Activated naive CD8-positive, alpha-beta T cell treated with anti-CD3 and anti-CD28 coated beads for 36 hours (primary cell): ENCODE data around the gene ANO10. TPM values are rescaled to one million over a fixed set of nuclear protein-coding genes. Genes with fewer than 3 reads are reported as not detected.
"Not testable (repeated sequence)": the region's sequence is repeated elsewhere in the genome, so short reads cannot be mapped to it uniquely, and the experiment has no call there.

Experiments
- DNase-seq: peaks from one replicate; pipeline ENCODE4 v3.0.0; 2021
- H3K27ac Mint-ChIP-seq: one replicate; pipeline ENCODE4 v1.8.0; 2022; ENCODE audit warnings: mild to moderate bottlenecking, moderate library complexity, mixed read lengths
- H3K27me3 Mint-ChIP-seq: one replicate; pipeline ENCODE4 v1.8.0; 2022; ENCODE audit warnings: mild to moderate bottlenecking, mixed read lengths
- H3K36me3 Mint-ChIP-seq: one replicate; pipeline ENCODE4 v1.8.0; 2021; ENCODE audit warnings: mild to moderate bottlenecking, mixed read lengths
- H3K4me1 Mint-ChIP-seq: one replicate; pipeline ENCODE4 v1.8.0; 2021; ENCODE audit warnings: mixed read lengths
- H3K4me3 Mint-ChIP-seq: one replicate; pipeline ENCODE4 v1.8.0; 2022; ENCODE audit warnings: mild to moderate bottlenecking, moderate library complexity, mixed read lengths
- H3K9me3 Mint-ChIP-seq: one replicate; pipeline ENCODE4 v1.8.0; 2022; ENCODE audit warnings: mixed read lengths
- total RNA-seq, 2 experiments: library from RNA; stranded (reverse); gene quantifications; one replicate each; pipeline ENCODE4 v1.2.3, GENCODE V29; 2021

Gene ANO10, protein sequence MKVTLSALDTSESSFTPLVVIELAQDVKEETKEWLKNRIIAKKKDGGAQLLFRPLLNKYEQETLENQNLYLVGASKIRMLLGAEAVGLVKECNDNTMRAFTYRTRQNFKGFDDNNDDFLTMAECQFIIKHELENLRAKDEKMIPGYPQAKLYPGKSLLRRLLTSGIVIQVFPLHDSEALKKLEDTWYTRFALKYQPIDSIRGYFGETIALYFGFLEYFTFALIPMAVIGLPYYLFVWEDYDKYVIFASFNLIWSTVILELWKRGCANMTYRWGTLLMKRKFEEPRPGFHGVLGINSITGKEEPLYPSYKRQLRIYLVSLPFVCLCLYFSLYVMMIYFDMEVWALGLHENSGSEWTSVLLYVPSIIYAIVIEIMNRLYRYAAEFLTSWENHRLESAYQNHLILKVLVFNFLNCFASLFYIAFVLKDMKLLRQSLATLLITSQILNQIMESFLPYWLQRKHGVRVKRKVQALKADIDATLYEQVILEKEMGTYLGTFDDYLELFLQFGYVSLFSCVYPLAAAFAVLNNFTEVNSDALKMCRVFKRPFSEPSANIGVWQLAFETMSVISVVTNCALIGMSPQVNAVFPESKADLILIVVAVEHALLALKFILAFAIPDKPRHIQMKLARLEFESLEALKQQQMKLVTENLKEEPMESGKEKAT
- total RNA-seq: 10 to 100 TPM in 1 of 2 experiments, 1 to 10 TPM in 1; 7.5 to 10.1 TPM

DNA sequence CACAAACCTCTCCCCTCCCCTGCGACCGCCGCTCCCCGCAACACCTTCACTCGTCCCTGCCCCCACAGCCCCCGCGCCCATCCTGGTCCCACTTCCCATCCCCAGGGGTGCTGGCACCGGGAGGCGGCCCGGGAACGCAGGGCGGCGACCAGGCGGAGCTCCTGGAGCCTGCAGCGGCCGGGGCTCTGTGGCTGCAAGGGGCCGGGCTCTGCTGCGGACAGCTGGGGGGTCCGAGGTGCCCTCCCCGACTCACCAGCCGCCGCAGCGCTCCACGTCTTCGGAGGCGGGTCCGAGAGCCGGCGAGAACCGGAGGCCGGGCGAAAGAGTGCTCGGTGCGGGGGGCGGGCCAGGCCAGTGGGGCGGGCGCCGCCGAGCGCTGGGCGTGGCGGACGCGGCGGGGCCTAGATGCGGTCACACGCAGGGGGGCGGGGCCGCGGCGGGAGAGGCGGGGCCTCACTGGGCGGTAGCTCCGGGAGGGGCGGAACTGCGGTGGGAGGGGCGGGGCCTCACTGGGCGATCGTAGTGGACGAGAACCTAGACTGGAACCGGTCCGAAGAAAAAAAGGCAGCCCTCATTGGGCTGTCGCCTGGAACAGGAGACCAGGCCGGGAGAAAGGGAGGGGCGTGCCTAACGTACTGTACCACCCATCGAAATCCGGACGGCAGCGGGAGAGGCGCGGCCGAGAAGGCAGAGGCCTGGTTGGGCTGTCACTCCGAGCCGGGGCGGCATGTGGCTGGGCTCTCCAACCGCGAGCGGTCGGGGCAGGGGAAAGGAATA is at the start of gene ANO10:
TSS of gene ANO10 (minus strand) at position 356 of the 777 bp plus-strand sequence. CDS start 16,159 bp downstream, outside the sequence.
- H3K27me3 Mint-ChIP-seq: no peaks in the 10 kb centered on the region
- H3K9me3 Mint-ChIP-seq: no peaks in the 10 kb centered on the region
- DNase-seq: peak; percentile 96
- peak within 1 kb of the TSS; percentile 88 for H3K27ac Mint-ChIP-seq
- peaks cover 2% of the 10 kb centered on the region for H3K36me3 Mint-ChIP-seq
- H3K4me1 Mint-ChIP-seq: peaks cover 18% of the 10 kb centered on the region
- peak within 1 kb of the TSS; percentile 90 for H3K4me3 Mint-ChIP-seq

DNA sequence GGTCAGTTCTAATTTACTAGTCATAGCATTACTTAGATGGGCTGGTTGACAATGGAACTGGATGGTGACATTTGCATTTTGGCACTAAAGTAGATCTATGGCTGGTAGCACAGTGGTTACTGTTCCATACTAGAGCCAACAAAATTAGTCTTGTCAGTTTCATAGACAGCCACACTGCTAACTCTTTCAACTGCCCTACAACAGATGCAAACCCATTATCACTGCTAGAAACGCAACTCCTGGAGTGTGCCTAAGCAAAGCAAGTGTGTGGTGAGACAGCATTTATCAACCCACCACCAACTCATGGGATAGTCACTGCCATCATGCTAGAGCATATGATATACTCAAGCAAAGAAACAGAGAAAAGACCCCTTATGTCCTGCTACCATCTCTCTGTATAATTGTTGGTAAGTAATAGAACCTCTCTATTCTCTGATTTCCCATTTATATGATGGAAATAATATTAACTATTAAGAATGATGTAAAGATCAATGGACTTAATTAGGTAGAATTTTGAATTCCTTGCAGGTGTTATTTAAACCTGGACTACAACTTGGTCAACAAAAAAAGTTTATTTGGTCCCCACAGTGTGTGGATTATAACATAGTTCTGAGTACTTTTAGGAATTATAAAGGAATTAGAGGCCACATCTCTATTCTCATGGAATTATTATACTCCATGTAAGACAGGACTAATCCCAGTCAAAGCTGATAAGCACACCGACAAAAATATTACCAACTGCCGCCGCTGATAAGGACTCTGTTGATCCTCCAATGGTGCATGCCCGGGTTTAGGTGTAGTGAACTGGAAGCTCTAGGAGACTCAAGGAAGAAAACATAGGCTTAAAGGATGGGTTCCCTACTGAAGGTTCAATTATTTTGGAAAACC is 49.1 kb upstream of the ANO10 start:
- Mint-ChIP-seq H3K9me3 (no peaks in the 10 kb centered on the region), H3K4me3 (no peak overlapping the region), H3K36me3 (peaks cover 1% of the 10 kb centered on the region), H3K4me1 (no peaks in the 10 kb centered on the region), H3K27me3 (peaks cover 11% of the 10 kb centered on the region), H3K27ac (no peak overlapping the region)
- DNase-seq: no peak

DNA sequence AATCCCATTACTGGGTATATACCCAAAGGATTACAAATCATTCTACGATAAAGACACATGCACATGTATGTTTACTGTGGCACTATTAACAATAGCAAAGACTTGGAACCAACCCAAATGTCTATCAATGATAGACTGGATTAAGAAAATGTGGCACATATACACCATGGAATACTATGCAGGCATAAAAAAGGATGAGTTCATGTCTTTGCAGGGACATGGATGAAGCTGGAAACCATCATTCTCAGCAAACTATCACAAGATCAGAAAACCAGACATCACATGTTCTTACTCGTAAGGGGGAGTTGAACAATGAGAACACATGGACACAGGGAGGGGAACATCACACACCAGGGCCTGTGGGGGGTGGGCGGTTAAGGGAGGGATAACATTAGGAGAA is 43.2 kb upstream of the ANO10 start:
- Mint-ChIP-seq H3K9me3 (peaks cover 22% of the 10 kb centered on the region), H3K27me3 (peaks cover 31% of the 10 kb centered on the region)
- not testable (repeated sequence) for H3K27ac Mint-ChIP-seq, H3K4me1 Mint-ChIP-seq, DNase-seq, H3K36me3 Mint-ChIP-seq, H3K4me3 Mint-ChIP-seq

DNA sequence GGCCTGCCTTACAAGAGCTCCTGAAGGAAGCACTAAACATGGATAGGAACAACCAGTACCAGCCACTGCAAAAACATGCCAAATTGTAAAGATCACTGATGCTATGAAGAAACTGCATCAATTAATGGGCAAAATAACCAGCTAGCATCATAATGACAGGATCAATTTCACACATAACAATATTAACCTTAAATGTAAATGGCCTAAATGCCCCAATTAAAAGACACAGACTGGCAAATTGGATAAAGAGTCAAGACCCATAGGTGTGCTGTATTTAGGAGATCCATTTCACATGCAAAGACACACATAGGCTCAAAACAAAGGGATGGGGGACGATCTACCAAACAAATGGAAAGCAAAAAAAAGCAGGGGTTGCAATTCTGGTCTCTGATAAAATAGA is 39.6 kb upstream of the ANO10 start:
- H3K27ac Mint-ChIP-seq, H3K4me1 Mint-ChIP-seq, H3K4me3 Mint-ChIP-seq, DNase-seq, H3K36me3 Mint-ChIP-seq: not testable (repeated sequence)
- Mint-ChIP-seq H3K27me3 (peaks cover 20% of the 10 kb centered on the region), H3K9me3 (peaks cover 22% of the 10 kb centered on the region)

DNA sequence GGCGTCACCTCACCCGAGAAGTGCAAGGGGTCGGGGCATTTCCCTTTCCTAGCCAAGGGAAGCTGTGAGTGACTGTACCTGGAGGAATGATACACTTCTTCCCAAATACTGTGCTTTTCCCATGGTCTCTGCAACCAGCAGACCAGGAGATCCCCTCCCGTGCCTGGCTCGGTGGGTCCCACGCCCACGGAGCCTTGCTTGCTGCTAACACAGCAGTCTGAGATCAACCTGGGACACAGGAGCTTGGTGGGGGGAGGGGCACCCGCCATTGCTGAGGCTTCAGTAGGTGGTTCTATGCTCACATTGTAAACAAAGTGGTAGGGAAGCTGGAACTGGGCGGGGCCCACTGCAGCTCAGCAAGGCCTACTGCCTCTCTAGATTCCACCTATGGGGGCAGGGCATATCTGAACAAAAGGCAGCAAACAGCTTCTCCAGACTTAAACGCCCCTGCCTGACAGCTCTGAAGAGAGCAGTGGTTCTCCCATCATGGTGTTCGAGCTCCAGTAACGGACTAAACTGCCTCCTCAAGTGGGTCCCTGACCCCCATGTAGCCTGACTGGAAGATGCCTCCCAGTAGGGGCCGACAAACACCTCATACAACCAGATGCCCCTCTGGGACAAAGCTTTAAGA is 37.6 kb upstream of the ANO10 start:
- no peak for DNase-seq
- Mint-ChIP-seq H3K9me3 (peaks cover 15% of the 10 kb centered on the region), H3K36me3 (peaks cover 7% of the 10 kb centered on the region), H3K27ac (no peak overlapping the region), H3K4me3 (no peak overlapping the region), H3K4me1 (no peaks in the 10 kb centered on the region), H3K27me3 (peaks cover 10% of the 10 kb centered on the region)

DNA sequence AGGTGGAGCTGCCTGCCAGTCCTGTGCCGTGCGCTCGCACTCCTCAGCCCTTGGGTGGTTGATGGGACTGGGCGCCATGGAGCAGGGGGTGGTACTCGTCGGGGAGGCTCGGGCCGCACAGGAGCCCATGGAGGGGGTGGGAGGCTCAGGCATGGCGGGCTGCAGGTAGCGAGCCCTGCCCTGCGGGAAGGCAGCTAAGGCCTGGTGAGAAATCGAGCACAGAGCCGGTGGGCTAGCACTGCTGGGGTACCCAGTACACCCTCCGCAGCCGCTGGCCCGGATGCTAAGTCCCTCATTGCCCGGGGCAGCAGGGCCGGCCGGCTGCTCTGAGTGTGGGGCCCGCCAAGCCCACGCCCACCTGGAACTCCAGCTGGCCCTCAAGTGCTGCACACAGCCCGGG is 34.6 kb upstream of the ANO10 start:
- DNase-seq, H3K9me3 Mint-ChIP-seq, H3K27me3 Mint-ChIP-seq, H3K36me3 Mint-ChIP-seq, H3K27ac Mint-ChIP-seq, H3K4me3 Mint-ChIP-seq, H3K4me1 Mint-ChIP-seq: not testable (repeated sequence)

DNA sequence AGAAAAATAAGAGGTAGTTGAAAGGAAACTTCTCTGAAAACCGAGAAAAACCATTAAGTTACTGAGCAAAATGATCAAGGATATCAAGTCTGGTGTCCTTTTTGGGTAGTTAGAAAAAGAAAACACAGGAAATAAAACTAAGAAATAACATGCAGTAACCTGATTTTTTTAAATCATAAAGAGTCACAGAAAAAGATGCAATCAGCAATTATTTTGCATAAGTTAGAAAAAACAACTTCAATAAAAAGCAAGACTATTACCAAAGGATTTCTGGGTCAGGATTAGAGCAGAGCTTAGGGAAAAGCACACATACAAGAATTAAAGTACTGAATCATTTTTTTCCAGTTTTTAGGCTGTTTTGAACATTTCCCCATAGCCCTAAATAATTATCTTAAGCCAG is 28.5 kb upstream of the ANO10 start:
- H3K9me3 Mint-ChIP-seq: no peaks in the 10 kb centered on the region
- no peak for DNase-seq
- no peak overlapping the region for H3K27ac Mint-ChIP-seq
- H3K27me3 Mint-ChIP-seq: peaks cover 16% of the 10 kb centered on the region
- H3K36me3 Mint-ChIP-seq: no peaks in the 10 kb centered on the region
- H3K4me3 Mint-ChIP-seq: no peak overlapping the region
- H3K4me1 Mint-ChIP-seq: no peaks in the 10 kb centered on the region

DNA sequence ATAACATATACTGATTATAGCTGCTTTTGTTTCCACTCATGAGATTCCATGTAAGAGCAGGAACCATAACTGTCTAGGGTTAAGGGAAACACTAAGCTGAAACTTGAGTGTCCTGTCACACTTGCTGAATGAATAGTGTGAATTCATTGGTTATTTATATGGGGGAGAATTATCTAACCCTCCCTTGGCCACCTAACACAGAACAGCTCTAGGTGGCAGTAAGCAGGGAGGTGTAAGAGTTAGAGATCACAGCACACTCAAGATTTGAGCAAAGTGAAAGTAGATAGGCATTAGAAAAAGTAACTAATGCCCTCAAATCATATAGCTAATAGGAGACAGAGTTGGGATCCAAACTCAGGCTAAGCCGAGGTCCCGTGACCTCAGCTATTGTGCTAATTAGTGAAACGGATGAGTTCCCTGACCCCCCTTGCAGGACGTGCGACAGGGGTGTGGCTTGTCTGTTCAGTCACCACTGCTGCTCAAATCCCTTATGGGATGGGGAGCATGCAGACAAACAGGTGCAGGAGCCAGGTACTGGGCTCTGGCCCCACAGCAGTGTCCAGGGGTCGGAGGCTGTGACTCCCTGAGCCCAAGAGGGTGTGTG is 27.7 kb upstream of the ANO10 start:
- Mint-ChIP-seq H3K27ac (no peak overlapping the region), H3K4me3 (no peak overlapping the region)
- no peak for DNase-seq

DNA sequence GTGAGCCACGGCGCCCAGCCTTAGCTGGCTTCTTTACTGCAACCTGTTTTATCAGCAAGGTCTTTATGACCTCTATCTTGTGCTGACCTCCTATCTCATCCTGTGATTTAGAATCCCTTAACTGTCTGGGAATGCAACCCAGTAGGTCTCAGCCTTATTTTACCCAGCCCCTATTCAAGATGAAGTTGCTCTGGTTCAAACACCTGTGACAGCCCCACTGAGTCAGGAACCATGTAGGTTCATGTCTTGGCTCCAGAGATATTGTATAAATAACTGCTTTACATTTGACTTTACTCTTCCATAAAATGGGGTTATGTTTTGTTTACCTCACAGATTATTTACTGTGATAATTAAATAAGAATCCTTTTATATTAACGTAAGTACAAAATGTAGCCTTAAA is 27.1 kb upstream of the ANO10 start:
- Mint-ChIP-seq H3K27me3 (peaks cover 16% of the 10 kb centered on the region), H3K4me3 (no peak overlapping the region), H3K36me3 (no peaks in the 10 kb centered on the region), H3K9me3 (no peaks in the 10 kb centered on the region), H3K4me1 (no peaks in the 10 kb centered on the region), H3K27ac (no peak overlapping the region)
- no peak for DNase-seq

More for the DNA sequence above, 27.7 kb upstream of the ANO10 start:
- Mint-ChIP-seq H3K4me1 (no peaks in the 10 kb centered on the region), H3K36me3 (no peaks in the 10 kb centered on the region), H3K27me3 (peaks cover 16% of the 10 kb centered on the region), H3K9me3 (no peaks in the 10 kb centered on the region)

DNA sequence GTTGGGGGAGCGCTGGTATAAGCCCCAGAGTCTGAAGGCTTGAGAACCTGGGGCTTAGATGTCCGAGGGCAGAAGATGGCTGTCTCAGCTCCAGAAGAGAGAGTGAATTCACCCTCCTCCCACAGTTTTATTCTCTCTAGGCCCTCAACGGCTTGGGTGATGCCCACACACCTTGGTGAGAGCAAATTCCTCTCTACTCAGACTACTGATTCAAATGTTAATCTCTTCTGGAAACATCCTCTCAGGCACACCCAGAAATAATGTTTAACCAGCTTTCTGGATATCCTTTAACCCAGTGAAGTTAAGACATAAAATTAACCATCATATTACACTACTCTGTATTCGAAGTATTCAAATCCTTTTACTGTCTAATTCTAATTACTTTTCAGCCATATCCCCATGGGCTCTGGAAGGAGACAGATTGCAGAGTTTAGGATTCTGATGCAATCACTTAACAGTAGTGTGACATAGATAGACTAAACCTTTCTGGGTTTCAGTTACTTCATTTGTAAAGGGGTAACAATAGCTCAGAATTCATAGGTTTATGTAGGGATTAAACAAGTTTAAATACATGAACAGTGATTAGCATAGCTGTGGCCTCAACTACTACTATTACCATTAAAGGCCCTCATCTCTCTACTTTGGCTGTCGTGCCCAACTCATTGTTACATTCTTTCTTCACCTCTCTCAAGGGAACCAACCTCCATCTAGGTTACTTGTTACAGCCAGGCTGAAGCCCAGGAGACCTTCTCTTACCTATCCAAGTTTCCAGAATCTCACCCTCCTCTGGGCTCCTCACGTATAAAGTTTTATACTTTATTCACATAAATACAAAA is 25.7 kb upstream of the ANO10 start:
- no peak for DNase-seq
- H3K27ac Mint-ChIP-seq: no peak overlapping the region
- no peaks in the 10 kb centered on the region for H3K36me3 Mint-ChIP-seq
- peaks cover 16% of the 10 kb centered on the region for H3K27me3 Mint-ChIP-seq
- H3K4me3 Mint-ChIP-seq: no peak overlapping the region
- no peaks in the 10 kb centered on the region for H3K4me1 Mint-ChIP-seq
- no peaks in the 10 kb centered on the region for H3K9me3 Mint-ChIP-seq

DNA sequence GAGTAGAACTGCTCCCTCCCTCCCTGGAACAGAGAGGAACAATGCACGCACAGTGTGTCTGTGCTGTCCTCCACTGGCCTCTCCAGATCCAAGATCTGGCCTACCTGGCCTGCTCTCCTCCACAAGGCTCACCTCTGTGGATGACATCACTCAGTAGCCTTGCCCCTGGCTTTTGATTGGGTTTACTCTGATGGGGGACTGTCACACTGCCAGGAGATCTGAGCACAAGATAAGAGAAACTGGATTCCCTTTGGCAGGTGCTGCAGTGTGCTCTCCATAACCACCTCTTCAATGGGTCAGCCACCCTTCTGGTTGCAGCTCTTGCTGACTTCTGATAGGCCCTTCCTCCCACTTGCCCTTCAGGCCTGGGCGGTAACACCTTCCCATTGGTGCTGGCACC is 22.6 kb upstream of the ANO10 start:
- no peaks in the 10 kb centered on the region for H3K36me3 Mint-ChIP-seq
- peaks cover 15% of the 10 kb centered on the region for H3K27me3 Mint-ChIP-seq
- no peaks in the 10 kb centered on the region for H3K4me1 Mint-ChIP-seq
- H3K4me3 Mint-ChIP-seq: no peak overlapping the region
- no peaks in the 10 kb centered on the region for H3K9me3 Mint-ChIP-seq
- no peak overlapping the region for H3K27ac Mint-ChIP-seq
- no peak for DNase-seq

DNA sequence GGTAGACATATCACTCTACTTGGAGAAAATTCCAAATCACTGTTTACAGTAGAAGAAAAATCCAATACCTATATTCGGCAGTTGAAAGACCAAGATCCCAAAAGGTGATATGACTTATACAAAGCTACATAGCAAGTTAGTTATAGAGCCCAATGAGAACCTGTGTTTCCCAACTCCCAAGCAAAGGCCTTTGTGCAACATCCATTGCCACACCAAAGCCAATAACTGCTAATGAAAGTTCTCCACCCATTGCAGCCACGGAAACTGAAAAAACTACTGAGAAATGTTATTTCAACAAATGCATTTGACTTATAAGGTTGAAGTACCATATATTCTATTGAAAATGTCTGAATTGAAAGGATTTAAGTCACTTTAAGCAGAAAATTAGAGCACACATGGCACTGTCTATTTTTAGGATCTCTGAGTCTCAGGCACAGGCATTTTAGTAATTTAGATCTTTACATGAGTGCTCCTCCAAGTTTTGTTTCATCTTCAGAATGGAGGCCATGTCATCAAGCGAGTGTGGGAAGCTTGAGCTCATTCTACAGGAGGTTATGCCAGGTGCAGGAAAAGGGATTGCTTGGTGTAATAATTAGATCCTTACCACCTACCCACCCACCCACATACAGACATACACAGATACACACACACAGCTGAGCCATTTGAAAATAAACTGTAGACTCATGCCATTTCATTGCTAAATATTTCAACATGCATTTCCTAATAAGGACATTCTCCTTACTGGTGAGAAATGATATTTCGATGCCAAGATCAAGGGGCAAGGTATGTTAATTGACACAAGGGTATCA is 19.7 kb upstream of the ANO10 start:
- no peaks in the 10 kb centered on the region for H3K9me3 Mint-ChIP-seq
- H3K4me3 Mint-ChIP-seq: no peak overlapping the region
- H3K36me3 Mint-ChIP-seq: no peaks in the 10 kb centered on the region
- no peak overlapping the region for H3K27ac Mint-ChIP-seq
- DNase-seq: no peak
- peaks cover 7% of the 10 kb centered on the region for H3K4me1 Mint-ChIP-seq
- peaks cover 8% of the 10 kb centered on the region for H3K27me3 Mint-ChIP-seq
